C4-2B (cell line): ENCODE data around the gene XYLT1.

ENCODE experiments used
- ZFX ChIP-seq: fragments of 450-650 bp; IDR thresholded peaks from 2 replicates; pipeline ENCODE4 v1.6.1; 2017
- TF ChIP-seq, protein P1 (sequence below): fragments of 450-650 bp; conservative IDR thresholded peaks from 2 replicates; pipeline ENCODE4 v1.5.1; 2017; ENCODE audit warnings: mild to moderate bottlenecking

DNA sequence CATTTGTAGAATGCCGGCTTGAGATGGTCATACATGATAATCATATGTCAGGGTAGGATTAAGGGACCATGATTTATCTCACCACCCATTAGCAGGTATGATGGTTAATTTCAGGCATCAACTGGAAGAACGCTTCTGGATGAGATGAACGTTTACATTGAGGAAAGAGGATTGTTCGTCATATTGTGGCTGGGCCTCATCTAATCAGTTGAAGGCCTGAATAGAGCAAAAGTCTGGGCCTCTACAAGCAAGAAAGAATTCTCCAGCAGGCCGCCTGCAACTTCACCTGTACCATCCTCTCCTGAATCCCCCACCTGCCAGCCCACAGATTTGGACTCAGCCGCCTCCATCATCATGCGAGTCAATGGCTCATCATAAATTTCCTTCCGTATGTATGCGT lies 30.6 kb upstream of the XYLT1 start:
- TF ChIP-seq, protein P1, sequence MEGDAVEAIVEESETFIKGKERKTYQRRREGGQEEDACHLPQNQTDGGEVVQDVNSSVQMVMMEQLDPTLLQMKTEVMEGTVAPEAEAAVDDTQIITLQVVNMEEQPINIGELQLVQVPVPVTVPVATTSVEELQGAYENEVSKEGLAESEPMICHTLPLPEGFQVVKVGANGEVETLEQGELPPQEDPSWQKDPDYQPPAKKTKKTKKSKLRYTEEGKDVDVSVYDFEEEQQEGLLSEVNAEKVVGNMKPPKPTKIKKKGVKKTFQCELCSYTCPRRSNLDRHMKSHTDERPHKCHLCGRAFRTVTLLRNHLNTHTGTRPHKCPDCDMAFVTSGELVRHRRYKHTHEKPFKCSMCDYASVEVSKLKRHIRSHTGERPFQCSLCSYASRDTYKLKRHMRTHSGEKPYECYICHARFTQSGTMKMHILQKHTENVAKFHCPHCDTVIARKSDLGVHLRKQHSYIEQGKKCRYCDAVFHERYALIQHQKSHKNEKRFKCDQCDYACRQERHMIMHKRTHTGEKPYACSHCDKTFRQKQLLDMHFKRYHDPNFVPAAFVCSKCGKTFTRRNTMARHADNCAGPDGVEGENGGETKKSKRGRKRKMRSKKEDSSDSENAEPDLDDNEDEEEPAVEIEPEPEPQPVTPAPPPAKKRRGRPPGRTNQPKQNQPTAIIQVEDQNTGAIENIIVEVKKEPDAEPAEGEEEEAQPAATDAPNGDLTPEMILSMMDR = no peak
- TF ChIP-seq ZFX = no peak
